Measurements from ENCODE around the gene DENND1B. TPM values are rescaled to one million over a fixed set of nuclear protein-coding genes. Genes with fewer than 3 reads are reported as not detected.

DENND1B gene
- total and polyA plus RNA-seq, 2 donors (not counting 1 experiment from before 2014, with no cell fraction given), result 4.3 to 25.4 TPM

- no peaks in the 10 kb centered on the region for H3K4me1 ChIP-seq (ENCODE audit: control insufficient read depth in 2 of 2, insufficient read depth in 2 of 2, low read length in 2 of 2)
- Mint-ChIP-seq H3K4me1 (no peaks in the 10 kb centered on the region), H3K27ac (no peak overlapping the region), H3K9me3 (ENCODE audit: insufficient read depth) (no peaks in the 10 kb centered on the region), H3K27me3 (no peaks in the 10 kb centered on the region), H3K4me3 (no peak overlapping the region)
- H4K20me1 ChIP-seq (ENCODE audit: control insufficient read depth, insufficient read depth, low read length, poor library complexity, severe bottlenecking), result no peaks in the 10 kb centered on the region
- H3K4me2 ChIP-seq (replicated peaks; ENCODE audit: low read depth, low read length, poor library complexity, severe bottlenecking), result no peak overlapping the region
- intact Hi-C loops (cut with micrococcal nuclease), result no loop called here
- ATAC-seq (ENCODE audit: low read depth) (no peak), DNase-seq (no peak)
- H3K27ac ChIP-seq (ENCODE audit: low read length in 2 of 2), result no peak overlapping the region
- TF ChIP-seq EZH2 (IDR thresholded peaks at IDR 0.05; ENCODE audit: borderline replicate concordance, insufficient read depth, low read depth, low read length, poor library complexity, severe bottlenecking) (no peak), CTCF (IDR thresholded peaks at IDR 0.05) (no peak)
- no peak overlapping the region for H3K4me3 ChIP-seq (ENCODE audit: control extremely low read depth in 1 of 5, extremely low read depth in 1 of 5, insufficient read depth in 1 of 5, low read depth in 2 of 5, low read length in 4 of 5)
- H3K36me3 ChIP-seq (replicated peaks in 1 of 2; ENCODE audit: control extremely low read depth in 1 of 2, control insufficient read depth in 1 of 2, extremely low read depth in 1 of 2, insufficient read depth in 2 of 2, low read length in 1 of 2), result no peaks in the 10 kb centered on the region
- no peak overlapping the region for H2AFZ ChIP-seq (ENCODE audit: insufficient read depth, low read depth, low read length, poor library complexity, severe bottlenecking)
- WGBS (ENCODE audit: insufficient coverage), result 97% methylated on average over 4 of the region's 11 CpGs
- no peak overlapping the region for H3K9ac ChIP-seq (ENCODE audit: low read length)
- H3K27me3 ChIP-seq (replicated peaks in 1 of 4; ENCODE audit: control extremely low read depth in 1 of 4, control insufficient read depth in 3 of 4, insufficient read depth in 4 of 4, low read length in 3 of 4), result no peaks in the 10 kb centered on the region
- POLR2A ChIA-PET, result no interaction called here
- no peaks in the 10 kb centered on the region for H3K9me3 ChIP-seq (ENCODE audit: control extremely low read depth in 1 of 3, control insufficient read depth in 2 of 3, insufficient read depth in 1 of 3, low read length in 2 of 3)
- no peaks in the 10 kb centered on the region for H3K79me2 ChIP-seq (ENCODE audit: control insufficient read depth, insufficient read depth, low read length)
- CTCF ChIA-PET, result no interaction called here
These were observed 108.5 kb downstream of the DENND1B start for GRCh38 chr1:197666769-197667285.

- peaks cover 0 to 2% of the 10 kb centered on the region in 2 donors for H3K4me1 ChIP-seq (ENCODE audit: control insufficient read depth in 2 of 2, insufficient read depth in 2 of 2, low read length in 2 of 2)
- no peaks in the 10 kb centered on the region for H3K9me3 ChIP-seq (ENCODE audit: control extremely low read depth in 1 of 3, control insufficient read depth in 2 of 3, insufficient read depth in 1 of 3, low read length in 2 of 3)
- ChIA-PET POLR2A (no interaction called here), CTCF (no interaction called here)
- ATAC-seq (ENCODE audit: low read depth) (no peak), DNase-seq (no peak)
- H3K4me2 ChIP-seq (replicated peaks; ENCODE audit: low read depth, low read length, poor library complexity, severe bottlenecking), result no peak overlapping the region
- H4K20me1 ChIP-seq (ENCODE audit: control insufficient read depth, insufficient read depth, low read length, poor library complexity, severe bottlenecking), result no peaks in the 10 kb centered on the region
- H3K9ac ChIP-seq (ENCODE audit: low read length), result no peak overlapping the region
- H3K27ac ChIP-seq (ENCODE audit: low read length in 2 of 2), result no peak overlapping the region
- H3K4me3 Mint-ChIP-seq, result no peak overlapping the region
- H3K79me2 ChIP-seq (ENCODE audit: control insufficient read depth, insufficient read depth, low read length), result no peaks in the 10 kb centered on the region
- H2AFZ ChIP-seq (ENCODE audit: insufficient read depth, low read depth, low read length, poor library complexity, severe bottlenecking), result no peak overlapping the region
- H3K27ac Mint-ChIP-seq, result no peak overlapping the region
- no peaks in the 10 kb centered on the region for H3K27me3 Mint-ChIP-seq
- no peaks in the 10 kb centered on the region for H3K9me3 Mint-ChIP-seq (ENCODE audit: insufficient read depth)
- H3K4me3 ChIP-seq (ENCODE audit: control extremely low read depth in 1 of 5, extremely low read depth in 1 of 5, insufficient read depth in 1 of 5, low read depth in 2 of 5, low read length in 4 of 5), result no peak overlapping the region
- no peaks in the 10 kb centered on the region for H3K27me3 ChIP-seq (replicated peaks in 1 of 4; ENCODE audit: control extremely low read depth in 1 of 4, control insufficient read depth in 3 of 4, insufficient read depth in 4 of 4, low read length in 3 of 4)
- intact Hi-C loops (cut with micrococcal nuclease), result no loop called here
- H3K36me3 ChIP-seq (replicated peaks in 1 of 2; ENCODE audit: control extremely low read depth in 1 of 2, control insufficient read depth in 1 of 2, extremely low read depth in 1 of 2, insufficient read depth in 2 of 2, low read length in 1 of 2), result no peaks in the 10 kb centered on the region
- WGBS (ENCODE audit: insufficient coverage), result no CpG with 5 or more reads among the region's 1 CpG
- TF ChIP-seq EZH2 (IDR thresholded peaks at IDR 0.05; ENCODE audit: borderline replicate concordance, insufficient read depth, low read depth, low read length, poor library complexity, severe bottlenecking) (no peak), CTCF (IDR thresholded peaks at IDR 0.05) (no peak)
- H3K4me1 Mint-ChIP-seq, result peaks cover 6% of the 10 kb centered on the region
These were observed 110.9 kb downstream of the DENND1B start for GRCh38 chr1:197664391-197664790.
